Brain microvascular endothelial cell (primary cell): ENCODE data around the gene KCNMA1.

Source experiments
- DNase-seq: peaks from one replicate; pipeline ENCODE4 v3.0.0-alpha.2; 2020
- H3K27ac ChIP-seq: fragments of 250-450 bp; sonication (Bioruptor Pico); 2 replicates; pipeline ENCODE4 v1.5.1; 2020; ENCODE audit warnings: mild to moderate bottlenecking, moderate library complexity
- H3K27me3 ChIP-seq: fragments of 250-450 bp; sonication (Bioruptor Pico); replicated peaks from 2 replicates; pipeline ENCODE4 v1.5.1; 2020; ENCODE audit warnings: mild to moderate bottlenecking
- H3K36me3 ChIP-seq: fragments of 250-450 bp; sonication (Bioruptor Pico); replicated peaks from 2 replicates; pipeline ENCODE4 v1.5.1; 2020; ENCODE audit warnings: mild to moderate bottlenecking
- H3K4me3 ChIP-seq: 2 replicates; pipeline ENCODE4 v1.5.1; 2011; ENCODE audit warnings: low read depth, mild to moderate bottlenecking, control low read depth, low read length, moderate library complexity
- CTCF ChIP-seq: IDR thresholded peaks from 2 replicates; pipeline ENCODE4 v1.5.1; 2011; ENCODE audit warnings: low read depth, mild to moderate bottlenecking, moderate library complexity, low read length, control low read depth, inconsistent platforms; ENCODE audit errors: missing control alignments
- in situ Hi-C: cut with HindIII; loops from 2 replicates; pipeline ENCODE4 v1.10.0; 2017; ENCODE audit warnings: low sequenced_read_pairs, low pct_ligation_motif_present

KCNMA1 gene

DNA sequence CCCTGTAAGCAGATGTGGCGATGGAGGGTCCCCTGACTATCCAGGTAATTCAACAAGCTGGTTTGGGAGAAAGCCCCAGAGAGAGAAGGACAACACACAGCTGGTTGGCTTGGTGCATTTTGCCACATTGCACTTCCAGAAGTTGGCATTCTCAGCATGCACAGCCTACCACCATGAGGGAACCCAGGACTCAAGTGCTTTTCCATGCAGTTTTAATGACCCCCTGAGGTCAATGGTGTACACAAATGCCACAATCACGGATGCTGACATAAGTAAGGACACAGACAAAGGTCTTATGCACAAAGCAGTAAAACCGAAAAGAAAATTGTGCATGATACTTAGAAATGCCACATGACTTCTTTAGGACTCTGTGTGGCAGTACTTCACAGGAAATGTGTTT is 645.1 kb downstream of the KCNMA1 start:
- Histone ChIP-seq H3K4me3 (no peak overlapping the region), H3K27ac (no peak overlapping the region), H3K36me3 (no peaks in the 10 kb centered on the region), H3K27me3 (no peaks in the 10 kb centered on the region)
- DNase-seq: no peak
- TF ChIP-seq CTCF: no peak
- in situ Hi-C loops: no loop called here

- TF ChIP-seq CTCF: no peak
- DNase-seq: no peak
- Histone ChIP-seq H3K4me3 (no peak overlapping the region), H3K27me3 (no peaks in the 10 kb centered on the region), H3K36me3 (no peaks in the 10 kb centered on the region), H3K27ac (no peak overlapping the region)
- in situ Hi-C loops: no loop called here
Observed at GRCh38 chr10:76991621-76992020, 646.0 kb downstream of the KCNMA1 start.

DNA sequence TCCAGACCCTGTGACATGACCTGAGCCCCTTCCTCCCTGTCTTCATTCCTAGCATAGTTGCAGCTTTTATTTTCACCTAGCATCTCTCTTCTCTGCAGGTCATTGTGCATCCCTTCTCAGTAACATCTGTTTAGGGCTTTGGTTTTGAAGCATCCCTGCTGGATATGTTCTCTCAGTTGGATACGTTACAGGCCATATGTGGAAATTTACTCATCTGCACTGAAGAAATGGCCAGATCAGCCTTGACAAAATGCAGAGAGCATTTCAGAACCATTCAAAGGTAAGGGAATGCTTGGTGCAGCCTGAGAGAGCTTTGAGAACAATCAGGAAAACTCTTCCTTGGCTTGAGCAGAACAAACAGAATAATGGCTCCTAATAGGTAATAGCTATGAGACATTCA is 647.0 kb downstream of the KCNMA1 start:
- in situ Hi-C loops: no loop called here
- H3K27me3 ChIP-seq: no peaks in the 10 kb centered on the region
- no peak for TF ChIP-seq CTCF

GRCh38 chr10:76984559-76985443 is 652.8 kb downstream of the KCNMA1 start:
- peak; percentile 56 for DNase-seq
- in situ Hi-C loops: no loop called here
- Histone ChIP-seq H3K4me3 (no peak overlapping the region), H3K27me3 (no peaks in the 10 kb centered on the region), H3K27ac (no peak overlapping the region), H3K36me3 (no peaks in the 10 kb centered on the region)
- peak; percentile 97 for TF ChIP-seq CTCF

More for the DNA sequence above, 647.0 kb downstream of the KCNMA1 start:
- Histone ChIP-seq H3K36me3 (no peaks in the 10 kb centered on the region), H3K27ac (no peak overlapping the region), H3K4me3 (no peak overlapping the region)
- no peak for DNase-seq

GRCh38 chr10:76983624-76984023 is 654.0 kb downstream of the KCNMA1 start:
- H3K27me3 ChIP-seq: no peaks in the 10 kb centered on the region
- no peaks in the 10 kb centered on the region for H3K36me3 ChIP-seq
- DNase-seq: no peak
- in situ Hi-C loops: no loop called here
- H3K4me3 ChIP-seq: no peak overlapping the region
- no peak overlapping the region for H3K27ac ChIP-seq
- no peak for TF ChIP-seq CTCF

GRCh38 chr10:76982671-76983070 is 654.9 kb downstream of the KCNMA1 start:
- no peaks in the 10 kb centered on the region for H3K27me3 ChIP-seq
- no peaks in the 10 kb centered on the region for H3K36me3 ChIP-seq
- in situ Hi-C loops: no loop called here
- H3K27ac ChIP-seq: no peak overlapping the region
- DNase-seq: no peak
- no peak overlapping the region for H3K4me3 ChIP-seq
- no peak for TF ChIP-seq CTCF
